Endodermal cell (in vitro differentiated cells): ENCODE measurements around the gene TINCR. TPM values are rescaled to one million over a fixed set of nuclear protein-coding genes. Genes with fewer than 3 reads are reported as not detected.

Source experiments
- DNase-seq: peaks from one replicate; pipeline ENCODE4 v3.0.0-alpha.2; 2017
- H3K27ac ChIP-seq: 2 replicates; pipeline ENCODE4 v1.5.1; 2013; ENCODE audit warnings: mild to moderate bottlenecking, low read depth, low read length, moderate library complexity
- H3K27me3 ChIP-seq: 2 replicates; pipeline ENCODE4 v1.6.1; 2013; ENCODE audit warnings: mild to moderate bottlenecking, low read length, moderate library complexity; ENCODE audit not compliant: insufficient read depth, control insufficient read depth, poor library complexity, severe bottlenecking
- H3K36me3 ChIP-seq: 2 replicates; pipeline ENCODE4 v1.7.0; 2013; ENCODE audit warnings: mild to moderate bottlenecking, low read length, moderate library complexity; ENCODE audit not compliant: control insufficient read depth, insufficient read depth
- H3K4me1 ChIP-seq: one replicate; pipeline ENCODE4 v1.7.0; 2013; ENCODE audit warnings: low read length; ENCODE audit not compliant: control insufficient read depth, insufficient read depth
- H3K4me3 ChIP-seq: 2 replicates; pipeline ENCODE4 v1.5.1; 2013; ENCODE audit warnings: mild to moderate bottlenecking, low read length, moderate library complexity
- H3K9ac ChIP-seq: 2 replicates; pipeline ENCODE4 v1.6.1; 2013; ENCODE audit warnings: mild to moderate bottlenecking, low read length, moderate library complexity; ENCODE audit not compliant: poor library complexity, severe bottlenecking; ENCODE audit errors: extremely low read depth
- H3K9me3 ChIP-seq: 2 replicates; pipeline ENCODE4 v1.6.1; 2013; ENCODE audit warnings: mild to moderate bottlenecking, low read length, moderate library complexity; ENCODE audit not compliant: control insufficient read depth
- H3K27ac Mint-ChIP-seq: 2 replicates; pipeline ENCODE4 v1.8.0; 2020; ENCODE audit warnings: mixed read lengths
- H3K27me3 Mint-ChIP-seq: 2 replicates; pipeline ENCODE4 v1.8.0; 2021; ENCODE audit warnings: mild to moderate bottlenecking, mixed read lengths; ENCODE audit not compliant: insufficient read depth
- H3K36me3 Mint-ChIP-seq: 2 replicates; pipeline ENCODE4 v1.8.0; 2020; ENCODE audit warnings: low read depth, mixed read lengths
- H3K4me1 Mint-ChIP-seq: 2 replicates; pipeline ENCODE4 v1.8.0; 2020; ENCODE audit warnings: mixed read lengths
- H3K4me3 Mint-ChIP-seq: 2 replicates; pipeline ENCODE4 v1.8.0; 2020; ENCODE audit warnings: mild to moderate bottlenecking, moderate library complexity, mixed read lengths
- H3K9me3 Mint-ChIP-seq: 2 replicates; pipeline ENCODE4 v1.8.0; 2020; ENCODE audit warnings: mild to moderate bottlenecking, mixed read lengths
- WGBS, 2 experiments: methylation state at CpG; one replicate each; pipeline versions ENCODE4 v1.1.5 to v1.1.7; 2013; ENCODE audit warnings: missing lambda C conversion rate in 2 of 2, mixed read lengths in 1 of 2; ENCODE audit not compliant: insufficient coverage in 1 of 2, insufficient read length in 1 of 2; 5-methylcytosine and 5-hydroxymethylcytosine counted together
- long read RNA-seq, 4 experiments: library from polyadenylated mRNA in 2 of 4; library from RNA in 1 of 4; library from capped mRNA in 1 of 4; stranded (forward) in 3 of 4; unstranded in 1 of 4; transcript quantifications; one replicate each; pipeline ENCODE4 v2.0.0, GENCODE V29; 2020 to 2021; ENCODE audit warnings: inconsistent platforms in 1 of 4
- polyA plus RNA-seq, 2 experiments: library from polyadenylated mRNA; stranded (reverse); fragments of 50-300 nt; gene quantifications; one replicate each; pipeline ENCODE4 v1.2.3, GENCODE V29; 2013
- total RNA-seq, 2 donors: library from RNA; stranded (reverse); fragmentation: NEBNext Ultra II Directional in 1 of 2; extraction: Animal tissue kit (Norgen Biotek cat#: 25700) in 1 of 2; gene quantifications; 2 replicates in 1 of 2; 3 replicates in 1 of 2; pipeline ENCODE4 v1.2.1, GENCODE V29; 2021
- TF ChIP-seq, protein P1 (sequence below): fragments of 200-600 bp; sonication (generic); conservative IDR thresholded peaks from 2 replicates; pipeline ENCODE4 v1.5.0; 2021; ENCODE audit warnings: antibody characterized with exemption, mild to moderate bottlenecking

Gene TINCR
- 1 to 10 TPM in 1 of 2 donors, under 1 TPM in 1; 0.53 to 1.2 TPM for total RNA-seq
- 2.4 TPM for polyA plus RNA-seq (2013, experiment 1 of 2)
- 2.6 TPM for polyA plus RNA-seq (2013, experiment 2 of 2)
- long read RNA-seq, experiment 1: 0 reads
- long read RNA-seq, experiment 2, partial matches to known transcripts: 0 of 1 reads
- long read RNA-seq, experiment 2, other reads (novel, unspliced or antisense): 0 of 1 reads
- long read RNA-seq, experiment 3: 0 reads
- long read RNA-seq, experiment 4: 0 reads

- TF ChIP-seq, protein P1, sequence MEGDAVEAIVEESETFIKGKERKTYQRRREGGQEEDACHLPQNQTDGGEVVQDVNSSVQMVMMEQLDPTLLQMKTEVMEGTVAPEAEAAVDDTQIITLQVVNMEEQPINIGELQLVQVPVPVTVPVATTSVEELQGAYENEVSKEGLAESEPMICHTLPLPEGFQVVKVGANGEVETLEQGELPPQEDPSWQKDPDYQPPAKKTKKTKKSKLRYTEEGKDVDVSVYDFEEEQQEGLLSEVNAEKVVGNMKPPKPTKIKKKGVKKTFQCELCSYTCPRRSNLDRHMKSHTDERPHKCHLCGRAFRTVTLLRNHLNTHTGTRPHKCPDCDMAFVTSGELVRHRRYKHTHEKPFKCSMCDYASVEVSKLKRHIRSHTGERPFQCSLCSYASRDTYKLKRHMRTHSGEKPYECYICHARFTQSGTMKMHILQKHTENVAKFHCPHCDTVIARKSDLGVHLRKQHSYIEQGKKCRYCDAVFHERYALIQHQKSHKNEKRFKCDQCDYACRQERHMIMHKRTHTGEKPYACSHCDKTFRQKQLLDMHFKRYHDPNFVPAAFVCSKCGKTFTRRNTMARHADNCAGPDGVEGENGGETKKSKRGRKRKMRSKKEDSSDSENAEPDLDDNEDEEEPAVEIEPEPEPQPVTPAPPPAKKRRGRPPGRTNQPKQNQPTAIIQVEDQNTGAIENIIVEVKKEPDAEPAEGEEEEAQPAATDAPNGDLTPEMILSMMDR: peak; percentile 73
- Histone ChIP-seq H3K27me3 (peaks cover 24% of the 10 kb centered on the region), H3K27ac (no peak within 1 kb of the TSS), H3K9me3 (no peaks in the 10 kb centered on the region), H3K4me3 (no peak within 1 kb of the TSS), H3K36me3 (no peaks in the 10 kb centered on the region), H3K9ac (no peak within 1 kb of the TSS), H3K4me1 (no peaks in the 10 kb centered on the region)
- no peaks in the 10 kb centered on the region for H3K4me1 Mint-ChIP-seq
- peaks cover 33% of the 10 kb centered on the region for H3K27me3 Mint-ChIP-seq
- H3K4me3 Mint-ChIP-seq: no peak within 1 kb of the TSS
- no peaks in the 10 kb centered on the region for H3K36me3 Mint-ChIP-seq
- WGBS, 2 experiments: 9 to 44% methylated on average over 2 to 63 of the region's 63 CpGs
- no peaks in the 10 kb centered on the region for H3K9me3 Mint-ChIP-seq
- H3K27ac Mint-ChIP-seq: no peak within 1 kb of the TSS
- DNase-seq: peak; percentile 88
Observed at GRCh38 chr19:5567360-5567969, at the start of gene TINCR. Gene TINCR (minus strand): TSS chr19:5567953.

DNA sequence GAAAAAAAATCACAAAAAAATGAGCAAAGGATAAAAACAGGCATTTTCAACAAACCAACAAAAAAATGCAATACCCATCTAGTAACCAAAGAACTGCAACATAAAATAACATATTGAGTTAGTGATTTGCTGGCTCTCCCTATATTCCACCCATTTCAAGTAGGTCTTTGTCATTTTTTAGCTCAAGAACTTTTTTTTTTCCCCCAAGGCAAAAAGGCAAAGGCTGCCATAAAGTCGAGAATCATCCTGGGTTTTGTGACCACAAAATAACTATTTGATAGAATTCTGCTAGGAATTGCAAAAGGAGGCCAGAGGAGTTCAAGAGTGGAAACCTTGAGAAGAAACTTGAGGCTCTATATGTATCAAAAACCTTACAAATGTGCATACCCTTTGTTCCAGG, 49.3 kb upstream of the TINCR start:
- H3K9me3 ChIP-seq: no peaks in the 10 kb centered on the region
- peaks cover 10% of the 10 kb centered on the region for H3K4me1 Mint-ChIP-seq
- DNase-seq: no peak
- no peak overlapping the region for H3K27ac Mint-ChIP-seq
- H3K27ac ChIP-seq: no peak overlapping the region
- no peaks in the 10 kb centered on the region for H3K9me3 Mint-ChIP-seq
- H3K4me1 ChIP-seq: no peaks in the 10 kb centered on the region
- WGBS, 2 experiments: 95 to 100% methylated on average over 1 of the region's 1 CpG
- H3K36me3 ChIP-seq: peaks cover 82% of the 10 kb centered on the region
- no peaks in the 10 kb centered on the region for H3K27me3 ChIP-seq
- peaks cover 80% of the 10 kb centered on the region for H3K36me3 Mint-ChIP-seq
- TF ChIP-seq, protein P1: no peak
- no peak overlapping the region for H3K9ac ChIP-seq
- H3K27me3 Mint-ChIP-seq: no peaks in the 10 kb centered on the region
- H3K4me3 ChIP-seq: no peak overlapping the region
- H3K4me3 Mint-ChIP-seq: no peak overlapping the region

GRCh38 chr19:5615756-5616327, 48.1 kb upstream of the TINCR start:
- 94 to 98% methylated on average over 15 to 17 of the region's 17 CpGs for WGBS, 2 experiments
- Histone ChIP-seq H3K9ac (no peak overlapping the region), H3K27ac (no peak overlapping the region), H3K27me3 (no peaks in the 10 kb centered on the region), H3K36me3 (peaks cover 84% of the 10 kb centered on the region), H3K4me3 (no peak overlapping the region), H3K4me1 (no peaks in the 10 kb centered on the region), H3K9me3 (no peaks in the 10 kb centered on the region)
- no peak overlapping the region for H3K27ac Mint-ChIP-seq
- TF ChIP-seq, protein P1: no peak
- H3K36me3 Mint-ChIP-seq: peaks cover 81% of the 10 kb centered on the region
- peaks cover under 1% of the 10 kb centered on the region for H3K4me1 Mint-ChIP-seq
- H3K9me3 Mint-ChIP-seq: no peaks in the 10 kb centered on the region
- H3K4me3 Mint-ChIP-seq: no peak overlapping the region
- H3K27me3 Mint-ChIP-seq: no peaks in the 10 kb centered on the region
- DNase-seq: no peak
